Endodermal cell (in vitro differentiated cells): ENCODE data around the gene RFPL3. TPM values are rescaled to one million over a fixed set of nuclear protein-coding genes. Genes with fewer than 3 reads are reported as not detected.

Source experiments
- DNase-seq: peaks from one replicate; pipeline ENCODE4 v3.0.0-alpha.2; 2017
- H3K27ac ChIP-seq: 2 replicates; pipeline ENCODE4 v1.5.1; 2013; ENCODE audit warnings: mild to moderate bottlenecking, low read depth, low read length, moderate library complexity
- H3K27me3 ChIP-seq: 2 replicates; pipeline ENCODE4 v1.6.1; 2013; ENCODE audit warnings: mild to moderate bottlenecking, low read length, moderate library complexity; ENCODE audit not compliant: insufficient read depth, control insufficient read depth, poor library complexity, severe bottlenecking
- H3K36me3 ChIP-seq: 2 replicates; pipeline ENCODE4 v1.7.0; 2013; ENCODE audit warnings: mild to moderate bottlenecking, low read length, moderate library complexity; ENCODE audit not compliant: control insufficient read depth, insufficient read depth
- H3K4me1 ChIP-seq: one replicate; pipeline ENCODE4 v1.7.0; 2013; ENCODE audit warnings: low read length; ENCODE audit not compliant: control insufficient read depth, insufficient read depth
- H3K4me3 ChIP-seq: 2 replicates; pipeline ENCODE4 v1.5.1; 2013; ENCODE audit warnings: mild to moderate bottlenecking, low read length, moderate library complexity
- H3K9ac ChIP-seq: 2 replicates; pipeline ENCODE4 v1.6.1; 2013; ENCODE audit warnings: mild to moderate bottlenecking, low read length, moderate library complexity; ENCODE audit not compliant: poor library complexity, severe bottlenecking; ENCODE audit errors: extremely low read depth
- H3K9me3 ChIP-seq: 2 replicates; pipeline ENCODE4 v1.6.1; 2013; ENCODE audit warnings: mild to moderate bottlenecking, low read length, moderate library complexity; ENCODE audit not compliant: control insufficient read depth
- H3K27ac Mint-ChIP-seq: 2 replicates; pipeline ENCODE4 v1.8.0; 2020; ENCODE audit warnings: mixed read lengths
- H3K27me3 Mint-ChIP-seq: 2 replicates; pipeline ENCODE4 v1.8.0; 2021; ENCODE audit warnings: mild to moderate bottlenecking, mixed read lengths; ENCODE audit not compliant: insufficient read depth
- H3K36me3 Mint-ChIP-seq: 2 replicates; pipeline ENCODE4 v1.8.0; 2020; ENCODE audit warnings: low read depth, mixed read lengths
- H3K4me1 Mint-ChIP-seq: 2 replicates; pipeline ENCODE4 v1.8.0; 2020; ENCODE audit warnings: mixed read lengths
- H3K4me3 Mint-ChIP-seq: 2 replicates; pipeline ENCODE4 v1.8.0; 2020; ENCODE audit warnings: mild to moderate bottlenecking, moderate library complexity, mixed read lengths
- H3K9me3 Mint-ChIP-seq: 2 replicates; pipeline ENCODE4 v1.8.0; 2020; ENCODE audit warnings: mild to moderate bottlenecking, mixed read lengths
- WGBS, 2 experiments: methylation state at CpG; one replicate each; pipeline versions ENCODE4 v1.1.5 to v1.1.7; 2013; ENCODE audit warnings: missing lambda C conversion rate in 2 of 2, mixed read lengths in 1 of 2; ENCODE audit not compliant: insufficient coverage in 1 of 2, insufficient read length in 1 of 2; 5-methylcytosine and 5-hydroxymethylcytosine counted together
- total RNA-seq, 2 donors: library from RNA; stranded (reverse); fragmentation: NEBNext Ultra II Directional in 1 of 2; extraction: Animal tissue kit (Norgen Biotek cat#: 25700) in 1 of 2; gene quantifications; 2 replicates in 1 of 2; 3 replicates in 1 of 2; pipeline ENCODE4 v1.2.1, GENCODE V29; 2021
- TF ChIP-seq, protein P1 (sequence below): fragments of 200-600 bp; sonication (generic); conservative IDR thresholded peaks from 2 replicates; pipeline ENCODE4 v1.5.0; 2021; ENCODE audit warnings: antibody characterized with exemption, mild to moderate bottlenecking

Gene RFPL3
- total RNA-seq, 2 donors from 2014 or later: not detected

DNA sequence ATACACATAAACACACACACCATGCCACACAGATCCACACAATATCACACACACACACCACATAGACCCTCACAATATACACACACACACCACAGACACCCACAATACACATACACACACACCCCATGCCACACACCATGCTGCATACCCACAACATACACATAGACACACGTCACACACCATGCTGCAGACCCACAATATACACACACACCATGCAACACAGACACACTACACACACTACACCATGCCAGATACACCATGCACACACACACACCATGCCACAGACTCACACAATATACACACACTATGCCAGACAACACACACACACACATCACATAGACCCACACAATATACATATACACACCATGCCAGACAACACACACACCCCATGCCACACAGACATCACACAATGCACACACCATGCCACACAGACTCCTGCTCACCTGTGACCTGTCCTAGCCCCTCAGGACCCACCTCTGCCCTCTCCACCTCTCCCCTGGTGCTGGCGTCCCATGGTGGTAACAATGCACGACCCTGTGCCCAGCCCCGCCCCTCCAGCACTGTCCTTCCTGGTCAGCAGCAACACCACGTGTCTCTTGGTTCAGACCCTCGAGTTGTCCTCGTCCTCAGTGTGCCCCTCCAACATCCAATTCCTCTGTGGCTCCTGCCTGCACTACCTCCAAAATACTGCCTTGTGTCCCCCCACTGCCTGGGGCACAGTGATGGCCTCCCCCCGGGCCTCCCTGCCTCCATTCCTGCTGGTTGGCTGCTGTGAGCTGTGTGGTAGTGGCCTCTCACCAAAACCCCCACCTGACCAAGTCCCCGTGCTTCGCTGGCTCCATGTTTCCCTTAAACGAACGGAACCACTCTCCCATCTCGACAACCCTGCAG lies 23.7 kb upstream of the RFPL3 start:
- Mint-ChIP-seq H3K9me3 (no peaks in the 10 kb centered on the region), H3K36me3 (no peaks in the 10 kb centered on the region)
- H3K27ac ChIP-seq: no peak overlapping the region

GRCh38 chr22:32334660-32335365 lies 22.9 kb upstream of the RFPL3 start:
- H3K9me3 Mint-ChIP-seq: no peaks in the 10 kb centered on the region
- DNase-seq: peak; percentile 36
- H3K4me1 ChIP-seq: peaks cover 3% of the 10 kb centered on the region
- H3K27me3 Mint-ChIP-seq: peaks cover 3% of the 10 kb centered on the region
- H3K9me3 ChIP-seq: no peaks in the 10 kb centered on the region
- no peak overlapping the region for H3K4me3 Mint-ChIP-seq
- H3K9ac ChIP-seq: no peak overlapping the region
- H3K4me3 ChIP-seq: no peak overlapping the region
- H3K27ac Mint-ChIP-seq: no peak overlapping the region
- WGBS, 2 experiments: 94 to 98% methylated on average over 7 to 17 of the region's 17 CpGs
- H3K27me3 ChIP-seq: no peaks in the 10 kb centered on the region
- no peaks in the 10 kb centered on the region for H3K36me3 Mint-ChIP-seq
- peaks cover 7% of the 10 kb centered on the region for H3K4me1 Mint-ChIP-seq
- H3K36me3 ChIP-seq: no peaks in the 10 kb centered on the region
- TF ChIP-seq, protein P1, sequence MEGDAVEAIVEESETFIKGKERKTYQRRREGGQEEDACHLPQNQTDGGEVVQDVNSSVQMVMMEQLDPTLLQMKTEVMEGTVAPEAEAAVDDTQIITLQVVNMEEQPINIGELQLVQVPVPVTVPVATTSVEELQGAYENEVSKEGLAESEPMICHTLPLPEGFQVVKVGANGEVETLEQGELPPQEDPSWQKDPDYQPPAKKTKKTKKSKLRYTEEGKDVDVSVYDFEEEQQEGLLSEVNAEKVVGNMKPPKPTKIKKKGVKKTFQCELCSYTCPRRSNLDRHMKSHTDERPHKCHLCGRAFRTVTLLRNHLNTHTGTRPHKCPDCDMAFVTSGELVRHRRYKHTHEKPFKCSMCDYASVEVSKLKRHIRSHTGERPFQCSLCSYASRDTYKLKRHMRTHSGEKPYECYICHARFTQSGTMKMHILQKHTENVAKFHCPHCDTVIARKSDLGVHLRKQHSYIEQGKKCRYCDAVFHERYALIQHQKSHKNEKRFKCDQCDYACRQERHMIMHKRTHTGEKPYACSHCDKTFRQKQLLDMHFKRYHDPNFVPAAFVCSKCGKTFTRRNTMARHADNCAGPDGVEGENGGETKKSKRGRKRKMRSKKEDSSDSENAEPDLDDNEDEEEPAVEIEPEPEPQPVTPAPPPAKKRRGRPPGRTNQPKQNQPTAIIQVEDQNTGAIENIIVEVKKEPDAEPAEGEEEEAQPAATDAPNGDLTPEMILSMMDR: no peak
- H3K27ac ChIP-seq: no peak overlapping the region

More for the DNA sequence above, 23.7 kb upstream of the RFPL3 start:
- peaks cover 7% of the 10 kb centered on the region for H3K4me1 Mint-ChIP-seq
- H3K9ac ChIP-seq: no peak overlapping the region
- peaks cover 3% of the 10 kb centered on the region for H3K4me1 ChIP-seq
- H3K4me3 ChIP-seq: no peak overlapping the region
- TF ChIP-seq, protein P1: no peak
- H3K27me3 ChIP-seq: no peaks in the 10 kb centered on the region
- no peaks in the 10 kb centered on the region for H3K36me3 ChIP-seq
- no peak overlapping the region for H3K27ac Mint-ChIP-seq
- DNase-seq: peak; percentile 38
- H3K4me3 Mint-ChIP-seq: no peak overlapping the region
- H3K27me3 Mint-ChIP-seq: peaks cover 1% of the 10 kb centered on the region
- H3K9me3 ChIP-seq: no peaks in the 10 kb centered on the region
- WGBS, 2 experiments: 91 to 92% methylated on average over 10 to 13 of the region's 13 CpGs

DNA sequence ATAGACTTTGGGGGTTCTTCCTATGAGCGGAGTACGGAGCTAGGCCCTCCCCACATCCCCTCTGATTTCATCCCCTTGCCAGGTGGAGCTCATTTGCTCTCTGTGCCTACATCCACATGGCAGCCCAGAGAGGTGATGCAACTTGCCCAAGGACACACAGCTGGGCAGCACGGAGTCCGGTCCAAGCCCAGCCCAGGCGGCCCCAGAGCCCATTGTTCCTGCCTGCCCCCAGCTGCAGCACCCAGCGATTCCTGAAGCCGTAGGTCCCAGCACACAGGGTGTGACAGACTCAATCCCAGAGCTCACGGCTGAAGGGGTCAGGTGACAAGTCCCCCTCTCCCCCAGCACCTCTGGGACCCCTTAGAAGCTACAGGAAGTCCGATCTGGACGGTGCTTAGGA lies 22.2 kb upstream of the RFPL3 start:
- Histone ChIP-seq H3K9ac (no peak overlapping the region), H3K9me3 (no peaks in the 10 kb centered on the region), H3K27ac (no peak overlapping the region), H3K4me1 (peaks cover 3% of the 10 kb centered on the region), H3K27me3 (no peaks in the 10 kb centered on the region), H3K36me3 (no peaks in the 10 kb centered on the region), H3K4me3 (no peak overlapping the region)
- Mint-ChIP-seq H3K4me1 (peaks cover 8% of the 10 kb centered on the region), H3K36me3 (no peaks in the 10 kb centered on the region), H3K4me3 (no peak overlapping the region), H3K27me3 (peaks cover 9% of the 10 kb centered on the region), H3K9me3 (no peaks in the 10 kb centered on the region), H3K27ac (no peak overlapping the region)
- DNase-seq: no peak
- WGBS, 2 experiments: 89 to 92% methylated on average over 8 to 10 of the region's 10 CpGs
- TF ChIP-seq, protein P1: no peak
